Measurements from ENCODE around the gene SDHAF4.
A peak's percentile ranks its signal among the peaks of the same experiment; 100 is the strongest.
"Not testable (repeated sequence)": the region's sequence is repeated elsewhere in the genome, so short reads cannot be mapped to it uniquely, and the experiment has no call there.

The SDHAF4 gene

GRCh38 chr6:70586114-70586513 is 19.4 kb downstream of the SDHAF4 start:
- TF ChIP-seq SPI1 (IDR thresholded peaks at IDR 0.05; ENCODE audit: low read depth, low read length) (no peak), POU2F2 (IDR thresholded peaks at IDR 0.05; ENCODE audit: low read depth, low read length) (no peak), PAX5 (IDR thresholded peaks at IDR 0.05; ENCODE audit: insufficient read depth, low read length, severe bottlenecking) (no peak), POLR2AphosphoS5 (IDR thresholded peaks at IDR 0.05; ENCODE audit: low read depth, low read length) (no peak), POLR2A (IDR thresholded peaks at IDR 0.05; ENCODE audit: low read depth, low read length) (no peak)
- FAIRE-seq: no peak
- peak; percentile 36 for DNase-seq (ENCODE audit: insufficient read length, low spot score)

- FAIRE-seq: no peak
- TF ChIP-seq POU2F2 (IDR thresholded peaks at IDR 0.05; ENCODE audit: low read depth, low read length): no peak
- TF ChIP-seq PAX5 (IDR thresholded peaks at IDR 0.05; ENCODE audit: insufficient read depth, low read length, severe bottlenecking): no peak
- no peak for TF ChIP-seq POLR2A (IDR thresholded peaks at IDR 0.05; ENCODE audit: low read depth, low read length)
- no peak for TF ChIP-seq POLR2AphosphoS5 (IDR thresholded peaks at IDR 0.05; ENCODE audit: low read depth, low read length)
- TF ChIP-seq TAF1 (IDR thresholded peaks at IDR 0.05; ENCODE audit: low read depth, low read length): no peak
- no peak for TF ChIP-seq SPI1 (IDR thresholded peaks at IDR 0.05; ENCODE audit: low read depth, low read length)
- no peak for DNase-seq (ENCODE audit: insufficient read length, low spot score)
Measured at GRCh38 chr6:70590400-70590799, 23.7 kb downstream of the SDHAF4 start.

- no peak for FAIRE-seq
Measured at GRCh38 chr6:70592391-70593117, 25.8 kb downstream of the SDHAF4 start.

GRCh38 chr6:70593118-70593486 is 26.4 kb downstream of the SDHAF4 start:
- FAIRE-seq (no peak), DNase-seq (ENCODE audit: insufficient read length, low spot score) (no peak)
- no peak for TF ChIP-seq PAX5 (IDR thresholded peaks at IDR 0.05; ENCODE audit: insufficient read depth, low read length, severe bottlenecking)
- no peak for TF ChIP-seq POLR2A (IDR thresholded peaks at IDR 0.05; ENCODE audit: low read depth, low read length)

More at GRCh38 chr6:70592391-70593117, 25.8 kb downstream of the SDHAF4 start:
- no peak for DNase-seq (ENCODE audit: insufficient read length, low spot score)
- no peak for TF ChIP-seq SPI1 (IDR thresholded peaks at IDR 0.05; ENCODE audit: low read depth, low read length)
- no peak for TF ChIP-seq TAF1 (IDR thresholded peaks at IDR 0.05; ENCODE audit: low read depth, low read length)
- TF ChIP-seq POLR2AphosphoS5 (IDR thresholded peaks at IDR 0.05; ENCODE audit: low read depth, low read length): no peak
- TF ChIP-seq POLR2A (IDR thresholded peaks at IDR 0.05; ENCODE audit: low read depth, low read length): no peak
- TF ChIP-seq POU2F2 (IDR thresholded peaks at IDR 0.05; ENCODE audit: low read depth, low read length): no peak
- no peak for TF ChIP-seq PAX5 (IDR thresholded peaks at IDR 0.05; ENCODE audit: insufficient read depth, low read length, severe bottlenecking)

GRCh38 chr6:70599187-70599586 is 32.5 kb downstream of the SDHAF4 start:
- no peak for FAIRE-seq
- TF ChIP-seq PAX5 (IDR thresholded peaks at IDR 0.05; ENCODE audit: insufficient read depth, low read length, severe bottlenecking): no peak
- DNase-seq (ENCODE audit: insufficient read length, low spot score): no peak

GRCh38 chr6:70601014-70601413 is 34.3 kb downstream of the SDHAF4 start:
- TF ChIP-seq POLR2AphosphoS5 (IDR thresholded peaks at IDR 0.05; ENCODE audit: low read depth, low read length) (no peak), POLR2A (IDR thresholded peaks at IDR 0.05; ENCODE audit: low read depth, low read length) (no peak), SPI1 (IDR thresholded peaks at IDR 0.05; ENCODE audit: low read depth, low read length) (no peak), POU2F2 (IDR thresholded peaks at IDR 0.05; ENCODE audit: low read depth, low read length) (no peak), PAX5 (IDR thresholded peaks at IDR 0.05; ENCODE audit: insufficient read depth, low read length, severe bottlenecking) (no peak)
- DNase-seq (ENCODE audit: insufficient read length, low spot score) (no peak), FAIRE-seq (no peak)

- FAIRE-seq (no peak), DNase-seq (ENCODE audit: insufficient read length, low spot score) (no peak)
- no peak for TF ChIP-seq PAX5 (IDR thresholded peaks at IDR 0.05; ENCODE audit: insufficient read depth, low read length, severe bottlenecking)
- TF ChIP-seq POLR2AphosphoS5 (IDR thresholded peaks at IDR 0.05; ENCODE audit: low read depth, low read length): no peak
- no peak for TF ChIP-seq POLR2A (IDR thresholded peaks at IDR 0.05; ENCODE audit: low read depth, low read length)
- no peak for TF ChIP-seq POU2F2 (IDR thresholded peaks at IDR 0.05; ENCODE audit: low read depth, low read length)
- no peak for TF ChIP-seq TAF1 (IDR thresholded peaks at IDR 0.05; ENCODE audit: low read depth, low read length)
- TF ChIP-seq SPI1 (IDR thresholded peaks at IDR 0.05; ENCODE audit: low read depth, low read length): no peak
Measured at GRCh38 chr6:70604254-70604653, 37.5 kb downstream of the SDHAF4 start.

GRCh38 chr6:70607371-70607770 is 40.6 kb downstream of the SDHAF4 start:
- FAIRE-seq; DNase-seq (ENCODE audit: insufficient read length, low spot score): not testable (repeated sequence)

GRCh38 chr6:70609181-70609580 is 42.5 kb downstream of the SDHAF4 start:
- not testable (repeated sequence) for DNase-seq (ENCODE audit: insufficient read length, low spot score); FAIRE-seq

- DNase-seq (ENCODE audit: insufficient read length, low spot score) (no peak), FAIRE-seq (no peak)
- TF ChIP-seq POLR2A (IDR thresholded peaks at IDR 0.05; ENCODE audit: low read depth, low read length) (no peak), POLR2AphosphoS5 (IDR thresholded peaks at IDR 0.05; ENCODE audit: low read depth, low read length) (no peak), PAX5 (IDR thresholded peaks at IDR 0.05; ENCODE audit: insufficient read depth, low read length, severe bottlenecking) (no peak), SPI1 (IDR thresholded peaks at IDR 0.05; ENCODE audit: low read depth, low read length) (no peak), TAF1 (IDR thresholded peaks at IDR 0.05; ENCODE audit: low read depth, low read length) (no peak), POU2F2 (IDR thresholded peaks at IDR 0.05; ENCODE audit: low read depth, low read length) (no peak)
Measured at GRCh38 chr6:70616728-70617260, 50.1 kb downstream of the SDHAF4 start.

GRCh38 chr6:70620746-70621145 is 54.0 kb downstream of the SDHAF4 start:
- no peak for DNase-seq (ENCODE audit: insufficient read length, low spot score)
- no peak for TF ChIP-seq PAX5 (IDR thresholded peaks at IDR 0.05; ENCODE audit: insufficient read depth, low read length, severe bottlenecking)
- TF ChIP-seq SPI1 (IDR thresholded peaks at IDR 0.05; ENCODE audit: low read depth, low read length): no peak
- TF ChIP-seq TAF1 (IDR thresholded peaks at IDR 0.05; ENCODE audit: low read depth, low read length): no peak
- no peak for TF ChIP-seq POLR2A (IDR thresholded peaks at IDR 0.05; ENCODE audit: low read depth, low read length)
- TF ChIP-seq POLR2AphosphoS5 (IDR thresholded peaks at IDR 0.05; ENCODE audit: low read depth, low read length): no peak
- TF ChIP-seq POU2F2 (IDR thresholded peaks at IDR 0.05; ENCODE audit: low read depth, low read length): no peak
- FAIRE-seq: no peak
